ENCODE data around the gene CDK5R1.
"Not testable (repeated sequence)": the region's sequence is repeated elsewhere in the genome, so short reads cannot be mapped to it uniquely, and the experiment has no call there.

Gene CDK5R1

DNA sequence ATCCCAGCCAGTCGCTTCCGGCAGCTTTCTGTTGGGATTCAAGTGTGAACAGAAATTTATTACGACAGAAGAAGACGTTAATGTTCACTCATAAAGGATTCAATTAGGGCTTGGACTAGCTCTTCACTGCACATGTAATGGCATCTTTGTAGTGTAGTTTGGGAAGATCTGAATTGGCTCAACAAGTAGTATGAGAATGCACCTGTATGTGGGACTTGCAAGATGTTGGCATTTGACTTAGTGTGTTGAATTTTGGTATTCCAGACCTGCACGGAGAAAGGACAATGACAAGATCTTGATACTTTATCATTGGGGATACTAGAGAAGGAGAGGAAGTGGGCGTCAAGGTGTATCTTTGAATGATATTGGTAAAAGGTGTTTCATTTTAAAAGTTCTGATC, 41.3 kb upstream of the CDK5R1 start:
- no peak for DNase-seq (ENCODE audit: low spot score)
- TF ChIP-seq, protein P1, sequence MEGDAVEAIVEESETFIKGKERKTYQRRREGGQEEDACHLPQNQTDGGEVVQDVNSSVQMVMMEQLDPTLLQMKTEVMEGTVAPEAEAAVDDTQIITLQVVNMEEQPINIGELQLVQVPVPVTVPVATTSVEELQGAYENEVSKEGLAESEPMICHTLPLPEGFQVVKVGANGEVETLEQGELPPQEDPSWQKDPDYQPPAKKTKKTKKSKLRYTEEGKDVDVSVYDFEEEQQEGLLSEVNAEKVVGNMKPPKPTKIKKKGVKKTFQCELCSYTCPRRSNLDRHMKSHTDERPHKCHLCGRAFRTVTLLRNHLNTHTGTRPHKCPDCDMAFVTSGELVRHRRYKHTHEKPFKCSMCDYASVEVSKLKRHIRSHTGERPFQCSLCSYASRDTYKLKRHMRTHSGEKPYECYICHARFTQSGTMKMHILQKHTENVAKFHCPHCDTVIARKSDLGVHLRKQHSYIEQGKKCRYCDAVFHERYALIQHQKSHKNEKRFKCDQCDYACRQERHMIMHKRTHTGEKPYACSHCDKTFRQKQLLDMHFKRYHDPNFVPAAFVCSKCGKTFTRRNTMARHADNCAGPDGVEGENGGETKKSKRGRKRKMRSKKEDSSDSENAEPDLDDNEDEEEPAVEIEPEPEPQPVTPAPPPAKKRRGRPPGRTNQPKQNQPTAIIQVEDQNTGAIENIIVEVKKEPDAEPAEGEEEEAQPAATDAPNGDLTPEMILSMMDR (IDR thresholded peaks at IDR 0.05; ENCODE audit: borderline replicate concordance, control extremely low read depth, extremely low read depth, insufficient read depth, missing control alignments) = no peak
- in situ Hi-C loops (cut with MboI; ENCODE audit: low sequenced_read_pairs, unreplicated experiment) = no loop called here

DNA sequence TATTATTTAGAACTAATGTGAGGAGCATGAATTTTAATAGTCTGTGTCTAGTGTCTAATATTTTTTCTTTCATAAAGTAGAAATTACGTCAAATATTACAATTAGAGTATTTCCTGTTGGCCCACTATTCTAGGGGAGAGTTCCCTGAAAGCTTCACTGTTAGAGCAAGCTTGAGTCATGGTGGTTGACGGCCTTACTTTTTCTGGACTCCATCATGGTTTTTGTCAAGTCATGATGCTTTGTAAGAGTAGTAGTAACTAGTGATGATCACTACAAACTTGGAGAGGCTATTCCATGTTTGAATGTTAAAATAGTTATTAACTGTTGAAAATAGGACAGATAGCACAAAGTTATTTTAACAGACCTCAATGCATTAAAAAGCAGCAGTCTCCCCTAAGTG, 40.8 kb upstream of the CDK5R1 start:
- TF ChIP-seq, protein P1 (IDR thresholded peaks at IDR 0.05; ENCODE audit: borderline replicate concordance, control extremely low read depth, extremely low read depth, insufficient read depth, missing control alignments) = no peak
- in situ Hi-C loops (cut with MboI; ENCODE audit: low sequenced_read_pairs, unreplicated experiment) = no loop called here
- no peak for DNase-seq (ENCODE audit: low spot score)

DNA sequence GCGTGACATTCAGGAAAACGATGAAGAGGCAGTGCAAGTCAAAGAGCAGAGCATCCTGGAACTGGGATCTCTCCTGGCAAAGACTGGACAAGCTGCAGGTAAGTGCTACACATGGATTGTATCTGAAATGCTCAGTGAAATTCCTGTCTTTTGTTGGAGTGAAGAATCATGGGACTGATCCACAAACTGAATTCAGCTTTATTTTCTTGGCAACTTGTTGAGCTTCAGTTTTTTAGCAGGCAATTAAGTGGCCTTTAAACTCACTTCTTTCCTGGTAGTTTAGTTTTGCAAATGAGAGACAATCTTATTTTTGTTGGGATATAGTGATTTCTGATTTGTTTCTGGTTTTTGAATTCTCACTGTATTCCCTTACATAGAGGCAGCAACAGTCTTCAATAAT, 39.8 kb upstream of the CDK5R1 start:
- in situ Hi-C loops (cut with MboI; ENCODE audit: low sequenced_read_pairs, unreplicated experiment) = no loop called here
- no peak for DNase-seq (ENCODE audit: low spot score)
- TF ChIP-seq, protein P1 (IDR thresholded peaks at IDR 0.05; ENCODE audit: borderline replicate concordance, control extremely low read depth, extremely low read depth, insufficient read depth, missing control alignments) = no peak

DNA sequence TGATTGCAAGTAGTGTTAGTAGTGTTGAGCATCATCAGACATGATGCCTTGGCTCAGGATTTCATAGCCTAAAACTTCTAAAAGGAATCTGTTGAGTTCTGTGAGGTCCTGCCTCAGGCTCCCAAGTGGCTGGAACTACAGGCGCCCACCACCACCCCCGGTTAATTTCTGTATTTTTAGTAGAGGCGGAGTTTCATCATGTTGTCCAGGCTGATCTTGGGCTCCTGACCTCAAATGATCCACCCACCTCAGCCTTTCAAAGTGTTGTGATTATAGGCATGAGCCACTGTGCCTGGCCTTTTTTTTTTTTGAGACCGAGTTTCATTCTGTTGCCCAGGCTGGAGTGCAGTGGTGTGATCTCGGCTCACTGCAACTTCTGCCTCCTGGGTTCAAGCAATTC, 36.8 kb upstream of the CDK5R1 start:
- in situ Hi-C loops (cut with MboI; ENCODE audit: low sequenced_read_pairs, unreplicated experiment) = loop anchor here (25.0 kb wide), 1 partner anchor 462 kb away; no protein-coding TSS in a partner anchor
- TF ChIP-seq, protein P1 (IDR thresholded peaks at IDR 0.05; ENCODE audit: borderline replicate concordance, control extremely low read depth, extremely low read depth, insufficient read depth, missing control alignments) = no peak
- no peak for DNase-seq (ENCODE audit: low spot score)

DNA sequence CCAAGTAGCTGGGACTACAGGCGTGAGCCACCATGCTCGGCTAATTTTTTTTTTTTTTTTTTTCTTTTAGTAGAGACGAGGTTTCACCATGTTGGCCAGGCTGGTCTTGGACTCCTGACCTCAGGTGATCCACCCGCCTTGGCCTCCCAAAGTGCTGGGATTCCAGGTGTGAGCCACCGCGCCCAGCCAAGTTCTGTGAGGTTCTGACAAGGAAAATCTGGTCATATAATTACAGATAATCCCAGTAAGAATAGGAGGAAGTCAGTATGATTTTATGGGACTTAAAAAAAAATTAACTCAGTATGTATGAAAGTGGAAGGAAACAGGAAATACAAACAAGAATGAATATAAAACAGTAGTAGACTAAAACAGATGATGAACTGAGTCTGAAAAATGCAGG, 36.4 kb upstream of the CDK5R1 start:
- in situ Hi-C loops (cut with MboI; ENCODE audit: low sequenced_read_pairs, unreplicated experiment) = loop anchor here (25.0 kb wide), 1 partner anchor 462 kb away; no protein-coding TSS in a partner anchor
- DNase-seq (ENCODE audit: low spot score) = not testable (repeated sequence)

DNA sequence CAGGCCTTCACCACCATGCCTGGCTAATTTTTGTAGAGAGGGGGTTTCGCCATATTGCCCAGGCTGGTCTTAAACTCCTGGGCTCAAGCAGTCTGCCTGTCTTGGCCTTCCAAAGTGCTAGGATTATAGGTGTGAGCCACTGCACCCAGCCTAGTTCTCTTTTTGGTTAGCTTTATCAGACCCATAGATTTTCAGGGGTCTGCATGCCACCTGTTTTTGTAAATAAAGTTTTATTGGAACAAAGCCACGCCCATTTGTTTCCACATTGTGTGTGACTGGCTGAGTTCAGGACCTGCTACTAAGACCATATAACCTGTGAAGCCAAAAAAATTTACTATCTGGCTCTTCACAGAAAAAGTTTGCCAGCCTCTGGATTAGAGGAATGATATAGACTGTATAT, 34.9 kb upstream of the CDK5R1 start:
- no peak for DNase-seq (ENCODE audit: low spot score)
- in situ Hi-C loops (cut with MboI; ENCODE audit: low sequenced_read_pairs, unreplicated experiment) = loop anchor here (25.0 kb wide), 1 partner anchor 460 kb away; no protein-coding TSS in a partner anchor
- TF ChIP-seq, protein P1 (IDR thresholded peaks at IDR 0.05; ENCODE audit: borderline replicate concordance, control extremely low read depth, extremely low read depth, insufficient read depth, missing control alignments) = no peak

GRCh38 chr17:32452281-32452680, 34.5 kb upstream of the CDK5R1 start:
- no peak for DNase-seq (ENCODE audit: low spot score)
- TF ChIP-seq, protein P1 (IDR thresholded peaks at IDR 0.05; ENCODE audit: borderline replicate concordance, control extremely low read depth, extremely low read depth, insufficient read depth, missing control alignments) = no peak
- in situ Hi-C loops (cut with MboI; ENCODE audit: low sequenced_read_pairs, unreplicated experiment) = loop anchor here (25.0 kb wide), 1 partner anchor 460 kb away; no protein-coding TSS in a partner anchor

Data from GM13976 (cell line).